SH-SY5Y (cell line): ENCODE data around the gene DEFB132.

Experiments used
- GATA2 ChIP-seq: IDR thresholded peaks from 2 replicates; pipeline ENCODE4 v1.6.1; 2011; ENCODE audit warnings: mild to moderate bottlenecking, low read depth, low read length
- GATA3 ChIP-seq: IDR thresholded peaks from 2 replicates; pipeline ENCODE4 v1.6.1; 2011; ENCODE audit warnings: low read depth, mild to moderate bottlenecking, low read length, moderate library complexity

DNA sequence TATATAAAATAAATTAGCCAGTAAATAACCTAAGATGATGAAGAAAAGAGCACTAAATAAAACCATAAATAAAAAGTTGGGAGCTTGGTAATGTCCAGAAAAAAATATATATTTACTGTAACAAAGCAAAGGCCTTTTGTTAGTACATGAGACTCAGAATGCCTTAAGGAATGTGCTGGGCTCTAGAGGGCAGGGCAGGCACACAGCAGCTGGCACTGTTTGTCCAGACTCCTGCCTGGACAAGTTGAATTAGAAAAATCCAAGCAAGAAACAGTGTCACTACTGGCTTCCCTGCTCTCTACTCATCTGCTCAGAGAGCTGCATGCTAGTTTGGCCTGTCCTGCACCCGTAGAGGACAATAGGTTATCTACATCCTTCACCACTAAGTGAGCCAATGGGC lies 21.6 kb upstream of the DEFB132 start:
- TF ChIP-seq GATA2 (no peak), GATA3 (no peak)
